ENCODE data around the gene IL4R.

- TF ChIP-seq CTCF (conservative IDR thresholded peaks at IDR 0.05; ENCODE audit: low read length) (no peak), EZH2phosphoT487 (IDR thresholded peaks at IDR 0.05; ENCODE audit: borderline replicate concordance) (no peak)
These were observed 7.8 kb upstream of the IL4R start for GRCh38 chr16:27305839-27306442.

Measured in Loucy (cell line).